ENCODE results near the gene FADS1. TPM values are rescaled to one million over a fixed set of nuclear protein-coding genes. Genes with fewer than 3 reads are reported as not detected.

The FADS1 gene
- total RNA-seq, 1 donor from 2014 or later = 47.1 TPM

DNA sequence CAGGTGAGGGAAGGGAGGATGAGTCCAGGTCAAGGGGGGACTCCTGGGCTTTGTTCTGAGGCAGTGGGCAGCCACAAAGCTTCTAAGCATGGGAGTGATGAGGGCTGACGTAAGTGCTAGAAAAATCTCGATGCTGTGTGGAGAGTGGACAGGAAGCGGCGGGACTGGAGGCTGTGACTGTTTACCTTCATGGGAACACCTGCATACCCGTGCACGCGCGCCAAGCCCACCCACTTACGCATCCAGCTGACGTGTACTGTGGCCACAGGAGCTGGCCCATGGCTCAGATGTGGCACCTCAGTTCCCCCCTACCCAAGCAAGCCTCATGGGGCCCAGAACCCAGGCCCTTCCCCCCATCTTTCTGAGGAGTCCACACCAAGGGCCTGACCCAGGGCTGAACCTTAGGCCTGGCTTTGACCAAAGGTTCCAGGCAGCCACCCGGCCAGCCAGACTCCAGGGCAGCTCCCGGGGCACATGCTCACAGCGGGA, 50.4 kb downstream of the FADS1 start:
- Histone ChIP-seq H3K9me3 (no peaks in the 10 kb centered on the region), H3K27me3 (no peaks in the 10 kb centered on the region), H3K27ac (no peak overlapping the region), H3K4me3 (no peak overlapping the region), H3K36me3 (no peaks in the 10 kb centered on the region), H3K4me1 (no peaks in the 10 kb centered on the region)
- TF ChIP-seq, protein P1, sequence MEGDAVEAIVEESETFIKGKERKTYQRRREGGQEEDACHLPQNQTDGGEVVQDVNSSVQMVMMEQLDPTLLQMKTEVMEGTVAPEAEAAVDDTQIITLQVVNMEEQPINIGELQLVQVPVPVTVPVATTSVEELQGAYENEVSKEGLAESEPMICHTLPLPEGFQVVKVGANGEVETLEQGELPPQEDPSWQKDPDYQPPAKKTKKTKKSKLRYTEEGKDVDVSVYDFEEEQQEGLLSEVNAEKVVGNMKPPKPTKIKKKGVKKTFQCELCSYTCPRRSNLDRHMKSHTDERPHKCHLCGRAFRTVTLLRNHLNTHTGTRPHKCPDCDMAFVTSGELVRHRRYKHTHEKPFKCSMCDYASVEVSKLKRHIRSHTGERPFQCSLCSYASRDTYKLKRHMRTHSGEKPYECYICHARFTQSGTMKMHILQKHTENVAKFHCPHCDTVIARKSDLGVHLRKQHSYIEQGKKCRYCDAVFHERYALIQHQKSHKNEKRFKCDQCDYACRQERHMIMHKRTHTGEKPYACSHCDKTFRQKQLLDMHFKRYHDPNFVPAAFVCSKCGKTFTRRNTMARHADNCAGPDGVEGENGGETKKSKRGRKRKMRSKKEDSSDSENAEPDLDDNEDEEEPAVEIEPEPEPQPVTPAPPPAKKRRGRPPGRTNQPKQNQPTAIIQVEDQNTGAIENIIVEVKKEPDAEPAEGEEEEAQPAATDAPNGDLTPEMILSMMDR (IDR thresholded peaks at IDR 0.05) = no peak
- intact Hi-C loops (cut with DNase I) = no loop called here
- DNase-seq (ENCODE audit: low spot score in 2 of 2) = no peak

DNA sequence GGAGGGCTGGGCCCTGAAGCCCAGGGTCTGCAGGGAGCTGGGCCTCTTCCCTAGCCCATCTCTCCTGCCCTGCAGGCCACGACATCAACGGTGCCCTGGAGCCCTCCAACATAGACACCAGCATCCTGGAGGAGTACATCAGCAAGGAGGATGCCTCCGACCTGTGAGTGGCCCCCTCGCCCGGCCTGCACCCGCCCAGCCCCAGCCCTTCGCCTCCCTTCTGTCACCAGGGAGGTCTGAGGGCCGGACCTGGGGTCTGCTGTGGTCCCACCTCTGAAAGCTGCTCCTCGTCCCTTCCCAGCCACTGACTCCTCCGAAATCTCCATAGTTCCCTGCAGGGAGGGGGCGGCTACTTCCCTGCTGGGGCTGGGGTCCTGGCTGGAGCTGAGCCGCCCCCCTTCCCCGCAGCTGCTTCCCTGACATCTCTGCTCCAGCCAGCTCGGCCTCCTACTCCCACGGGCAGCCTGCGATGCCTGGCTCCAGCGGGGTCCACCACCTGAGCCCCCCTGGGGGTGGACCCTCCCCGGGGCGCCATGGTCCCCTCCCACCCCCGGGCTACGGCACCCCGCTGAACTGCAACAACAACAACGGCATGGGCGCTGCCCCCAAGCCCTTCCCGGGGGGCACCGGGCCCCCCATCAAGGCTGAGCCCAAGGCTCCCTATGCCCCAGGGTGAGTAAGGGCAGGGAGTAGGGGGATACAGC, 51.1 kb downstream of the FADS1 start:
- H3K27ac ChIP-seq = no peak overlapping the region
- no peaks in the 10 kb centered on the region for H3K36me3 ChIP-seq
- H3K9me3 ChIP-seq = no peaks in the 10 kb centered on the region
- no peaks in the 10 kb centered on the region for H3K27me3 ChIP-seq
- H3K4me1 ChIP-seq = no peaks in the 10 kb centered on the region
- intact Hi-C loops (cut with DNase I) = no loop called here
- DNase-seq (ENCODE audit: low spot score in 2 of 2) = no peak
- H3K4me3 ChIP-seq = no peak overlapping the region
- TF ChIP-seq, protein P1 (IDR thresholded peaks at IDR 0.05) = no peak

DNA sequence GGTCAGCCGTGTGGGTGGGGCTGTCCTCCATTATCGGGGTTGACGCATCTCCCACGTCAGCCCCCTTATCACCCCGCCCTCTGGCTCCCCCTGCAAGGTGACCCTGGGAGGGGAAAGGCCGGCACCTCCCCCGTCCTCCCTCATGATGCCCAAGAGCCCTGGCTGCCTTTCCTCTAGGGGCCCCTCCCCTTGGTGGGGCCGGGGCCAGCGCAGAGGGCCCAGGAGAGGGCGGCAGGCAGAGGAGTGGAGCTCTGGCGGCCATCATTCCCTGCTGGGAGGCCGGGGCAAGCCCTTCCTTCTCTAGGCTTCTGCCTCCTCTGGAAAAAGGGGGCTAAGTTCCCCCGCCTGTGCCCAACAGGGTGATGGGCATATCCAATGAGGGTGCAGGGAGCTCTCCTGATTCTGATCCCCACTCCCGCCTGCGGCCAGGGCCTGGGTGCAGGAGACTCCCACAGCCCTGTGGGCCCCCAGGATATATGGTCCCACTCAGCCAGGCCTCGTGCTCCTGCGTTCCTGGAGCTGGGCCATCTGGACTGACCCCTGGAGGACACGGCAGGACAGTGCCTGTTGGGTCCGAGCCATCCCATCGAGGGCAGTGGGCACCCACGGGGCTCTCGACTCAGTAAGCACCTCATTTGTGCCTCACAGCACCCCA, 52.1 kb downstream of the FADS1 start:
- intact Hi-C loops (cut with DNase I) = no loop called here
- H3K4me1 ChIP-seq = no peaks in the 10 kb centered on the region
- no peak overlapping the region for H3K4me3 ChIP-seq
- no peaks in the 10 kb centered on the region for H3K27me3 ChIP-seq
- no peaks in the 10 kb centered on the region for H3K36me3 ChIP-seq
- DNase-seq (ENCODE audit: low spot score in 2 of 2) = no peak
- TF ChIP-seq, protein P1 (IDR thresholded peaks at IDR 0.05) = no peak
- no peak overlapping the region for H3K27ac ChIP-seq
- H3K9me3 ChIP-seq = no peaks in the 10 kb centered on the region

DNA sequence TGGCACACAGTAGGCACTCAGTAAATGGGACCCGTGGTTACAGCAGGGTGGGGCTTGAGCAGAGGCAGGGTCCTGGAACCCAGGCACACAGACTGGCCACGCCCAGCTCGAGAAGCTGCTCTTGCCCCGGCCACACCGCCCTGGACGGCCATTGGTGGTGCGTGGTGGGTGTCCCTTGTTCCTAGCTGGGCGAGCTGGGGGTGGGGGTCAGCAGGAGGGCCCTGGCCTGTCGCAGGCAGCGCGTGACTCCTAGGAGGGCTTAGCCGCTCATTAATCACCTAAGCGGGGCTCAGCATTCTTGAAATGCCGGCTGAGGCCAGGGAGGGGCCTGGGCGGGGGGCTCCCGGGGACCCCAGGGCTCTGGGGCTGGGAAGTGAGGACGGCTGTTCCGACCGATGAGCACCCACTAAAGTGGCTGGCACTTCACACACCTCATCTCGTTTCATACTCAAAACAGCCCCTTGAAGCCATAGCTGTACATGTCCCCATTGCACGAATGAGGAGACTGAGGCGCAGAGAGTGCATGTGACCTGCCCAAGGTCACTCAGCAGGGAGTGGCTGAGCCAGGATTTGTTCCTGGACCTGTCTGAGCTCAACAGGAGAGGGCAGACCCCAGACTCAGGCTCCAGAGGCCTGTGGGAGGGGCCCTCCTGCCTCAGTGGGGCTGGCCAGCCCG, 52.7 kb downstream of the FADS1 start:
- Histone ChIP-seq H3K4me1 (no peaks in the 10 kb centered on the region), H3K27ac (no peak overlapping the region), H3K4me3 (no peak overlapping the region), H3K36me3 (no peaks in the 10 kb centered on the region), H3K9me3 (no peaks in the 10 kb centered on the region), H3K27me3 (no peaks in the 10 kb centered on the region)
- no peak for DNase-seq (ENCODE audit: low spot score in 2 of 2)
- intact Hi-C loops (cut with DNase I) = no loop called here
- TF ChIP-seq, protein P1 (IDR thresholded peaks at IDR 0.05) = no peak

DNA sequence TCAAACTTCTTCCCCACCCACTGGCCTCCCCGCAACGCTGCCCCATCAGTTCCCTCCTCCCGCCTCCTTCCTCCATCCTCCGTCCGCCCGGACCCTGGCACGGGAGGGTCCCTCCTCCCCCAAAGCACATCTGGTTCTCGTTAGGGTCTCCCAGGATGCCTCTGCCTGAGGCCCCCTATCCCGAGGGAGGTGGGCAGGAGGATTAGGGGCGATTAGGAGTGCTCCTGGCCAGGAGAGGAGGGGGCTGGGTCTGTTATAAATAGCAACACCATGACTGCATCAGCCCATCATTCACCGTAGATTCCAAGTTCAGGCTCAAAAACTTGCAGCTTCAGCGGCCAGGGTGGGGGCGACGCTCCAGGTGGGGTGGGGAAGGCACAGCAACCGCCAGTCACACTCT, 54.0 kb downstream of the FADS1 start:
- TF ChIP-seq, protein P1 (IDR thresholded peaks at IDR 0.05) = no peak
- intact Hi-C loops (cut with DNase I) = no loop called here
- no peak overlapping the region for H3K4me3 ChIP-seq
- no peak overlapping the region for H3K27ac ChIP-seq
- no peaks in the 10 kb centered on the region for H3K9me3 ChIP-seq
- H3K36me3 ChIP-seq = no peaks in the 10 kb centered on the region
- DNase-seq (ENCODE audit: low spot score in 2 of 2) = no peak
- H3K4me1 ChIP-seq = no peaks in the 10 kb centered on the region
- no peaks in the 10 kb centered on the region for H3K27me3 ChIP-seq
